Vagina (tissue), 2 donors: ENCODE data around the gene NOL6.

ENCODE experiments used
- CTCF ChIP-seq, 3 experiments: fragments of 450-650 bp in 2 of 3; fragments of 200-600 bp in 1 of 3; sonication (generic) in 1 of 3; IDR thresholded peaks; one replicate each; pipeline ENCODE4 v1.5.1; 2017 to 2019; ENCODE audit warnings: antibody characterized with exemption in 3 of 3, mild to moderate bottlenecking in 2 of 3, moderate library complexity in 2 of 3
- POLR2A ChIP-seq, 2 donors: fragments of 450-650 bp; IDR thresholded peaks; one replicate each; pipeline ENCODE4 v1.6.1; 2017; ENCODE audit warnings: antibody characterized with exemption in 2 of 2, mild to moderate bottlenecking in 2 of 2, moderate library complexity in 2 of 2
- POLR2AphosphoS5 ChIP-seq, 2 donors: sonication (generic); formaldehyde crosslinking; IDR thresholded peaks; one replicate each; pipeline ENCODE4 v1.9.0; 2017; ENCODE audit warnings: antibody characterized with exemption in 2 of 2, mild to moderate bottlenecking in 2 of 2, low read depth in 1 of 2; ENCODE audit not compliant: insufficient read depth in 1 of 2

- TF ChIP-seq CTCF (IDR thresholded peaks at IDR 0.05) (no peak), POLR2A (IDR thresholded peaks at IDR 0.05) (no peak), POLR2AphosphoS5 (IDR thresholded peaks at IDR 0.05; ENCODE audit: insufficient read depth in 1 of 2, low read depth in 1 of 2) (no peak)
Observed at GRCh38 chr9:33469891-33470290, 3.8 kb downstream of the NOL6 start.
